ENCODE data around the gene UVRAG. TPM values are rescaled to one million over a fixed set of nuclear protein-coding genes. Genes with fewer than 3 reads are reported as not detected.

UVRAG gene
- total and polyA plus RNA-seq, 10 donors = 13.8 to 80.8 (median 42.9) TPM

DNA sequence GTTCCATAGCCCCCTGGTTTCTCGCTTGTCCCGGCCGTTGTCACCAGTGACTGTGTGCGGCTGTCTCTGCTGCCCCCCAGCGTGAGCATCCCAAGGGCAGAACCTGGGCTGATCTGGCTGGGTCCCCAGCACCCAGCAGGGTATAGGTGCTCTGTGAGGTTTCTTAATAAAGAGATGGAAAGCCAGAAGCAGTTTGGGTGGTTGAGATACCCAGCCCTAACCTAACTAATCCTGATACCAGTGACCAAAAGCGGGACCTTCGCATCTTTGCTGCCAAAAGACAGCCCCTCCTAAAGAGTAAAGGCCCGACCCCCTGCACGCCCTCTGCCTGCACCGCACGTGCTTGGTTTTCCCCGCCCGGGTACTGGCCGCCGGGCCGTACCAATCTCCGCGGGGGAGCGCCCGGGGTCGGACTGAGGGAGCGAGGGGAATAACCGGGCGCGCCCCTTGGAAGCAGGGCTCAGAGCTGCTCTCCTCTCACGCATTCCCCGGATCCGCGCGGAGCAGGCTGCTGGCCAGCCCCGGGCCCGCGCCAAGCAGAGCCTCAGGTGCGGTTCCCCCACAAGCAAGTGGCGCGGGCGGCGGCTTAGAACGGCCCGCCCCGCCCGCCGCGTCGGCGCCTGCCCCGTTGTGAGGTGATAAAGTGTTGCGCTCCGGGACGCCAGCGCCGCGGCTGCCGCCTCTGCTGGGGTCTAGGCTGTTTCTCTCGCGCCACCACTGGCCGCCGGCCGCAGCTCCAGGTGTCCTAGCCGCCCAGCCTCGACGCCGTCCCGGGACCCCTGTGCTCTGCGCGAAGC is 46.7 kb upstream of the UVRAG start, which contains the start of gene DGAT2:
TSS of gene DGAT2 (plus strand) at position 667 of the 797 bp plus-strand sequence. CDS start 214 bp downstream, outside the sequence.
- Histone ChIP-seq H3K9me3 (no peaks in the 10 kb centered on the region), H3K27ac (peak within 1 kb of the TSS; percentile 12 to 91 (median 74)), H3K36me3 (no peaks in the 10 kb centered on the region), H3K4me3 (peak within 1 kb of the TSS; percentile 38 to 74 (median 52)), H3K27me3 (replicated peaks in 1 of 7) (peaks cover 0 to 34% (median 8%) of the 10 kb centered on the region in 7 donors), H3K4me1 (peaks cover 13 to 61% (median 42%) of the 10 kb centered on the region in 6 donors)
- peak in 2 of 3 donors; percentile 5 to 30 for TF ChIP-seq POLR2A (IDR thresholded peaks at IDR 0.05)
- peak in 3 of 11 experiments; percentile 2 to 23 (median 21) for TF ChIP-seq CTCF (IDR thresholded peaks at IDR 0.05 in 8 of 11, conservative IDR thresholded peaks at IDR 0.05 in 3 of 11)
- TF ChIP-seq POLR2AphosphoS5 (IDR thresholded peaks at IDR 0.05) = peak; percentile 60 to 89 (median 83)
- DNase-seq = peak; percentile 96
- intact Hi-C loops (cut with DNase I; ENCODE audit: low total_unique reads) = no loop called here
- 2 to 20% (median 3%) methylated on average over 11 to 66 of the region's 66 CpGs for WGBS, 5 donors

- 18 to 36% (median 22%) methylated on average over 33 to 46 of the region's 46 CpGs for WGBS, 5 donors
- TF ChIP-seq CTCF (IDR thresholded peaks at IDR 0.05 in 8 of 11, conservative IDR thresholded peaks at IDR 0.05 in 3 of 11) (no peak), POLR2AphosphoS5 (IDR thresholded peaks at IDR 0.05) (no peak), POLR2A (IDR thresholded peaks at IDR 0.05) (no peak)
- Histone ChIP-seq H3K9me3 (no peaks in the 10 kb centered on the region), H3K27ac (peak overlapping the region; percentile 12 to 91 (median 74)), H3K27me3 (replicated peaks in 1 of 7) (peaks cover 0 to 34% (median 8%) of the 10 kb centered on the region in 7 donors), H3K36me3 (no peaks in the 10 kb centered on the region), H3K4me3 (peak overlapping the region; percentile 38 to 74 (median 52)), H3K4me1 (peaks cover 15 to 69% (median 50%) of the 10 kb centered on the region in 6 donors)
- intact Hi-C loops (cut with DNase I; ENCODE audit: low total_unique reads) = no loop called here
- no peak for DNase-seq
These were observed 45.9 kb upstream of the UVRAG start for GRCh38 chr11:75768909-75769771.

- intact Hi-C loops (cut with DNase I; ENCODE audit: low total_unique reads) = no loop called here
- H3K4me3 ChIP-seq = peak overlapping the region in 5 of 8 donors; percentile 45 to 74 (median 53)
- WGBS, 5 donors = 67 to 81% (median 69%) methylated on average over 5 of the region's 5 CpGs
- peaks cover 15 to 79% (median 53%) of the 10 kb centered on the region in 6 donors for H3K4me1 ChIP-seq
- H3K27me3 ChIP-seq (replicated peaks in 1 of 7) = peaks cover 0 to 34% (median 8%) of the 10 kb centered on the region in 7 donors
- H3K36me3 ChIP-seq = no peaks in the 10 kb centered on the region
- DNase-seq = no peak
- H3K9me3 ChIP-seq = no peaks in the 10 kb centered on the region
- H3K27ac ChIP-seq = peak overlapping the region in 3 of 8 donors; percentile 15 to 92 (median 91)
- TF ChIP-seq CTCF (IDR thresholded peaks at IDR 0.05 in 8 of 11, conservative IDR thresholded peaks at IDR 0.05 in 3 of 11) (no peak), POLR2A (IDR thresholded peaks at IDR 0.05) (no peak), POLR2AphosphoS5 (IDR thresholded peaks at IDR 0.05) (no peak)
These were observed 44.9 kb upstream of the UVRAG start for GRCh38 chr11:75770102-75770501.

All from spleen (tissue), 11 donors.